IMR-90 (cell line): ENCODE results near the gene SLC44A5. TPM values are rescaled to one million over a fixed set of nuclear protein-coding genes. Genes with fewer than 3 reads are reported as not detected.

ENCODE experiments used
- ATAC-seq: fragments of 200-7000 bp; cut with Tn5 transposase; 2 replicates; pipeline ENCODE4 v1.9.1; 2020; ENCODE audit warnings: low read depth, mild to moderate bottlenecking, moderate library complexity
- BruUV-seq: library from RNA; stranded (reverse); fragments of 400-500 nt; replicated peaks from 2 replicates; lab custom pipeline; 2021; lab: Mats Ljungman, UMichigan
- CTCF ChIA-PET: fragments of 300-600 bp; formaldehyde crosslinking; extraction: SDS; loops from one replicate; lab custom pipeline; 2021; ENCODE audit warnings: antibody characterized with exemption; lab: Yijun Ruan, JAX
- POLR2A ChIA-PET: fragments of 300-600 bp; sonication (Branson Sonifier 250); formaldehyde crosslinking; loops from one replicate; lab custom pipeline; 2022; ENCODE audit warnings: antibody characterized with exemption; ENCODE audit not compliant: unreplicated experiment; lab: Charles Lee
- DNase-seq: peaks from one replicate; pipeline ENCODE4 v3.0.0; 2013
- H2AFZ ChIP-seq: replicated peaks from 2 replicates; pipeline ENCODE3; 2013; ENCODE audit warnings: low read length, mild to moderate bottlenecking; ENCODE audit not compliant: poor library complexity
- H2AK5ac ChIP-seq: 2 replicates; pipeline ENCODE4 v1.6.1; 2013; ENCODE audit warnings: low read depth, low read length, inconsistent platforms
- H2AK9ac ChIP-seq: replicated peaks from 2 replicates; pipeline ENCODE3; 2013; ENCODE audit warnings: mild to moderate bottlenecking, low read depth, low read length, moderate library complexity; ENCODE audit not compliant: poor library complexity
- H2BK120ac ChIP-seq: 2 replicates; pipeline ENCODE4 v1.6.1; 2013; ENCODE audit warnings: low read depth, low read length, inconsistent platforms
- H2BK15ac ChIP-seq: 3 replicates; pipeline ENCODE4 v1.6.1; 2013; ENCODE audit warnings: low read depth, low read length, inconsistent platforms
- H2BK20ac ChIP-seq: 2 replicates; pipeline ENCODE4 v1.6.1; 2013; ENCODE audit warnings: low read depth, mild to moderate bottlenecking, inconsistent platforms, low read length, moderate library complexity
- H2BK5ac ChIP-seq: 2 replicates; pipeline ENCODE4 v1.6.1; 2013; ENCODE audit warnings: mild to moderate bottlenecking, low read depth, low read length, inconsistent platforms; ENCODE audit not compliant: poor library complexity, severe bottlenecking
- H3K14ac ChIP-seq: replicated peaks from 2 replicates; pipeline ENCODE4 v1.6.1; 2013; ENCODE audit warnings: low read depth, low read length, inconsistent platforms
- H3K18ac ChIP-seq: 2 replicates; pipeline ENCODE4 v1.6.1; 2013; ENCODE audit warnings: low read depth, low read length, control low read depth
- H3K23ac ChIP-seq: 2 replicates; pipeline ENCODE4 v1.6.1; 2013; ENCODE audit warnings: low read depth, low read length, inconsistent platforms
- H3K27ac ChIP-seq: 2 replicates; pipeline ENCODE4 v1.5.1; 2013; ENCODE audit warnings: mild to moderate bottlenecking, control low read depth, low read length; ENCODE audit not compliant: insufficient read depth
- H3K27me3 ChIP-seq: 2 replicates; pipeline ENCODE4 v1.6.1; 2013; ENCODE audit warnings: low read length; ENCODE audit not compliant: control insufficient read depth, insufficient read depth
- H3K36me3 ChIP-seq: 2 replicates; pipeline ENCODE4 v1.6.1; 2013; ENCODE audit warnings: low read length, mixed read lengths; ENCODE audit not compliant: control insufficient read depth, insufficient read depth
- H3K4ac ChIP-seq: 2 replicates; pipeline ENCODE4 v1.6.1; 2013; ENCODE audit warnings: low read depth, low read length, inconsistent platforms
- H3K4me1 ChIP-seq: 2 replicates; pipeline ENCODE4 v1.6.1; 2013; ENCODE audit warnings: low read length, mixed read lengths; ENCODE audit not compliant: control insufficient read depth, insufficient read depth
- H3K4me2 ChIP-seq: 2 replicates; pipeline ENCODE4 v1.6.1; 2013; ENCODE audit warnings: low read depth, mild to moderate bottlenecking, control low read depth, low read length, moderate library complexity
- H3K4me3 ChIP-seq: 2 replicates; pipeline ENCODE4 v1.5.1; 2013; ENCODE audit warnings: low read depth, mild to moderate bottlenecking, control low read depth, low read length, moderate library complexity; ENCODE audit not compliant: insufficient read depth
- H3K56ac ChIP-seq: 2 replicates; pipeline ENCODE4 v1.6.1; 2013; ENCODE audit warnings: low read length, inconsistent platforms; ENCODE audit not compliant: insufficient read depth; ENCODE audit errors: extremely low read depth
- H3K79me1 ChIP-seq, 2 experiments: 2 replicates each; pipeline ENCODE4 v1.6.1; 2013; ENCODE audit warnings: low read length in 2 of 2, inconsistent platforms in 1 of 2, low read depth in 1 of 2
- H3K9ac ChIP-seq: 2 replicates; pipeline ENCODE4 v1.6.1; 2013; ENCODE audit warnings: low read depth, low read length, control low read depth
- H3K9me1 ChIP-seq: 2 replicates; pipeline ENCODE4 v1.6.1; 2013; ENCODE audit warnings: low read length, inconsistent platforms; ENCODE audit not compliant: insufficient read depth
- H3K9me3 ChIP-seq: 2 replicates; pipeline ENCODE4 v1.6.1; 2013; ENCODE audit warnings: low read length; ENCODE audit not compliant: control insufficient read depth, insufficient read depth
- H4K20me1 ChIP-seq: 2 replicates; pipeline ENCODE4 v1.6.1; 2013; ENCODE audit warnings: low read length, inconsistent platforms; ENCODE audit not compliant: insufficient read depth
- H4K5ac ChIP-seq: 2 replicates; pipeline ENCODE4 v1.6.1; 2013; ENCODE audit warnings: mild to moderate bottlenecking, low read depth, low read length, control low read depth
- H4K8ac ChIP-seq, 2 experiments: 2 replicates each; pipeline ENCODE4 v1.6.1; 2013; ENCODE audit warnings: low read depth in 2 of 2, low read length in 2 of 2, control low read depth in 1 of 2, inconsistent platforms in 1 of 2
- H4K91ac ChIP-seq: 2 replicates; pipeline ENCODE4 v1.6.1; 2013; ENCODE audit warnings: low read depth, low read length, inconsistent platforms; ENCODE audit not compliant: insufficient read depth
- CHD1 ChIP-seq: IDR thresholded peaks from 2 replicates; pipeline ENCODE4 v1.6.1; 2012; ENCODE audit warnings: low read depth, low read length, improper control_type of control experiment
- CTCF ChIP-seq: conservative IDR thresholded peaks from 2 replicates; pipeline ENCODE4 v1.5.1; 2012; ENCODE audit warnings: mild to moderate bottlenecking, low read depth, low read length, improper control_type of control experiment
- MAFK ChIP-seq: IDR thresholded peaks from 2 replicates; pipeline ENCODE4 v1.6.1; 2012; ENCODE audit warnings: low read depth, low read length, improper control_type of control experiment
- MAZ ChIP-seq: IDR thresholded peaks from 2 replicates; pipeline ENCODE4 v1.6.1; 2012; ENCODE audit warnings: low read depth, mild to moderate bottlenecking, low read length, improper control_type of control experiment, moderate library complexity, borderline replicate concordance
- POLR2A ChIP-seq: IDR thresholded peaks from 2 replicates; pipeline ENCODE4 v1.6.1; 2012; ENCODE audit warnings: mild to moderate bottlenecking, low read depth, low read length
- RAD21 ChIP-seq: IDR thresholded peaks from 2 replicates; pipeline ENCODE4 v1.6.1; 2012; ENCODE audit warnings: low read length, improper control_type of control experiment
- RCOR1 ChIP-seq: IDR thresholded peaks from 2 replicates; pipeline ENCODE4 v1.6.1; 2012; ENCODE audit warnings: mild to moderate bottlenecking, low read length, improper control_type of control experiment; ENCODE audit not compliant: insufficient replicate concordance
- RFX5 ChIP-seq: IDR thresholded peaks from 2 replicates; pipeline ENCODE4 v1.8.0; 2012; ENCODE audit warnings: low read depth, mild to moderate bottlenecking, low read length, moderate library complexity
- SMC3 ChIP-seq: fragments of 150-350 bp; IDR thresholded peaks from 2 replicates; pipeline ENCODE4 v1.6.1; 2016; ENCODE audit warnings: low read depth, mild to moderate bottlenecking, antibody characterized with exemption, low read length, moderate library complexity
- USF2 ChIP-seq: fragments of 150-350 bp; IDR thresholded peaks from 2 replicates; pipeline ENCODE4 v1.6.1; 2017; ENCODE audit warnings: mild to moderate bottlenecking, antibody characterized with exemption, low read length, low read depth
- WGBS, 2 experiments: methylation state at CpG; one replicate each; pipeline versions ENCODE4 v1.1.5 to v1.1.7; 2013; ENCODE audit warnings: missing lambda C conversion rate in 2 of 2; ENCODE audit not compliant: insufficient read length in 1 of 2; ENCODE audit errors: extremely low coverage in 2 of 2; 5-methylcytosine and 5-hydroxymethylcytosine counted together
- dilution Hi-C: fragments of 300-500 bp; cut with HindIII; formaldehyde crosslinking; loops from one replicate; pipeline ENCODE4 v1.14.3; 2018; ENCODE audit warnings: low sequenced_read_pairs; ENCODE audit not compliant: unreplicated experiment
- in situ Hi-C: fragments of 300-500 bp; cut with MboI; formaldehyde crosslinking; loops from 3 replicates; pipeline ENCODE4 v1.14.3; 2019; ENCODE audit warnings: low sequenced_read_pairs, inconsistent platforms, mixed read lengths
- intact Hi-C: fragments of 100-400 bp; cut with micrococcal nuclease; formaldehyde crosslinking; loops from 2 replicates; pipeline ENCODE4 v1.10.0; 2022
- polyA plus RNA-seq, 3 experiments: library from polyadenylated mRNA; depleted of rRNA; stranded (reverse); fragments of >200 nt; gene quantifications; 2 replicates each; pipeline ENCODE4 v1.2.3, GENCODE V29; 2012; ENCODE audit warnings: low replicate concordance in 1 of 3
- total RNA-seq: library from RNA; depleted of rRNA; stranded (reverse); fragments of >200 nt; gene quantifications from 2 replicates; pipeline ENCODE4 v1.2.3, GENCODE V29; 2012
- TF ChIP-seq, protein P1 (sequence below): fragments of 150-350 bp; IDR thresholded peaks from 2 replicates; pipeline ENCODE4 v1.6.1; 2016; ENCODE audit warnings: low read depth, mild to moderate bottlenecking, low read length, moderate library complexity, borderline replicate concordance

Gene SLC44A5
- total and polyA plus RNA-seq, 2 of the 4 experiments (the other 2 are of a cell fraction): under 0.01 TPM; not detected in 1

DNA sequence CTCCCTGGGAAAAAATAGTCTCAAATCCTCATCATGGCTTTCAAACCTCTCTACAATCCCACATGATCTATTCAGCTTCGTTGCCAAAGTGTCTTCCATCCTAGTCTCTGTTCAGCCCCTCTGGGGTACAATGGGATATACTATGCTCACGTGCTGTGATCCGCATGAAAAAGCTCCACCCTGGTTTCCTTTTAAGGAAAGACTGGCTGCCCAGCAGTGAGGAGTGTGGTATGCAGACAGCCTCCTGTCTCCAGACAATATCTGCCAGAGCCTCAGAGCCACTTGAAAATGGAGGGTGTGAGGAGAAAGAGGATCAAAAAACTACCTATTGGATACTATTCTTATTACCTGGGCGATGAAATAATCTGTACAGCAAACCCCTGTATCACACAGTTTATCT, 282.2 kb downstream of the SLC44A5 start:
- in situ Hi-C loops: no loop called here
- dilution Hi-C loops: no loop called here
- Histone ChIP-seq H3K36me3 (no peaks in the 10 kb centered on the region), H3K14ac (no peak overlapping the region), H4K8ac (no peak overlapping the region), H3K18ac (no peak overlapping the region), H3K4ac (no peak overlapping the region), H4K91ac (no peak overlapping the region), H3K27ac (no peak overlapping the region), H4K20me1 (no peaks in the 10 kb centered on the region), H2BK15ac (no peak overlapping the region), H3K27me3 (no peaks in the 10 kb centered on the region), H3K9me1 (no peaks in the 10 kb centered on the region), H3K4me1 (no peaks in the 10 kb centered on the region), H2BK5ac (no peak overlapping the region), H2AFZ (no peak overlapping the region), H2BK120ac (no peak overlapping the region), H2AK5ac (no peak overlapping the region), H3K23ac (no peak overlapping the region), H2AK9ac (no peak overlapping the region), H3K4me3 (no peak overlapping the region), H4K5ac (no peak overlapping the region), H3K56ac (no peak overlapping the region), H3K9me3 (peaks cover 3% of the 10 kb centered on the region), H3K9ac (no peak overlapping the region), H3K4me2 (no peak overlapping the region), H2BK20ac (no peak overlapping the region), H3K79me1 (no peaks in the 10 kb centered on the region)
- ChIA-PET CTCF (no interaction called here), POLR2A (no interaction called here)
- DNase-seq (no peak), ATAC-seq (no peak)
- no peak for TF ChIP-seq MAFK
- no peak for TF ChIP-seq POLR2A
- no peak for TF ChIP-seq CHD1
- TF ChIP-seq SMC3: no peak
- TF ChIP-seq RFX5: no peak
- TF ChIP-seq, protein P1, sequence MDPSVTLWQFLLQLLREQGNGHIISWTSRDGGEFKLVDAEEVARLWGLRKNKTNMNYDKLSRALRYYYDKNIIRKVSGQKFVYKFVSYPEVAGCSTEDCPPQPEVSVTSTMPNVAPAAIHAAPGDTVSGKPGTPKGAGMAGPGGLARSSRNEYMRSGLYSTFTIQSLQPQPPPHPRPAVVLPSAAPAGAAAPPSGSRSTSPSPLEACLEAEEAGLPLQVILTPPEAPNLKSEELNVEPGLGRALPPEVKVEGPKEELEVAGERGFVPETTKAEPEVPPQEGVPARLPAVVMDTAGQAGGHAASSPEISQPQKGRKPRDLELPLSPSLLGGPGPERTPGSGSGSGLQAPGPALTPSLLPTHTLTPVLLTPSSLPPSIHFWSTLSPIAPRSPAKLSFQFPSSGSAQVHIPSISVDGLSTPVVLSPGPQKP: no peak
- no peak for TF ChIP-seq USF2
- TF ChIP-seq MAZ: no peak
- TF ChIP-seq CTCF: no peak
- TF ChIP-seq RAD21: no peak
- no peak for TF ChIP-seq RCOR1
- WGBS, 2 experiments: no CpG with 5 or more reads among the region's 4 CpGs
- intact Hi-C loops: no loop called here
- BruUV-seq: no TSS peak
